Measurements from ENCODE around the gene TGFA.
"Not testable (repeated sequence)": the region's sequence is repeated elsewhere in the genome, so short reads cannot be mapped to it uniquely, and the experiment has no call there.

The TGFA gene

GRCh38 chr2:70471129-70471528 is 82.5 kb downstream of the TGFA start:
- TF ChIP-seq, protein P1, sequence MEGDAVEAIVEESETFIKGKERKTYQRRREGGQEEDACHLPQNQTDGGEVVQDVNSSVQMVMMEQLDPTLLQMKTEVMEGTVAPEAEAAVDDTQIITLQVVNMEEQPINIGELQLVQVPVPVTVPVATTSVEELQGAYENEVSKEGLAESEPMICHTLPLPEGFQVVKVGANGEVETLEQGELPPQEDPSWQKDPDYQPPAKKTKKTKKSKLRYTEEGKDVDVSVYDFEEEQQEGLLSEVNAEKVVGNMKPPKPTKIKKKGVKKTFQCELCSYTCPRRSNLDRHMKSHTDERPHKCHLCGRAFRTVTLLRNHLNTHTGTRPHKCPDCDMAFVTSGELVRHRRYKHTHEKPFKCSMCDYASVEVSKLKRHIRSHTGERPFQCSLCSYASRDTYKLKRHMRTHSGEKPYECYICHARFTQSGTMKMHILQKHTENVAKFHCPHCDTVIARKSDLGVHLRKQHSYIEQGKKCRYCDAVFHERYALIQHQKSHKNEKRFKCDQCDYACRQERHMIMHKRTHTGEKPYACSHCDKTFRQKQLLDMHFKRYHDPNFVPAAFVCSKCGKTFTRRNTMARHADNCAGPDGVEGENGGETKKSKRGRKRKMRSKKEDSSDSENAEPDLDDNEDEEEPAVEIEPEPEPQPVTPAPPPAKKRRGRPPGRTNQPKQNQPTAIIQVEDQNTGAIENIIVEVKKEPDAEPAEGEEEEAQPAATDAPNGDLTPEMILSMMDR (conservative IDR thresholded peaks at IDR 0.05; ENCODE audit: low read depth) = no peak
- ChIA-PET POLR2A (ENCODE audit: low non-redundant PET) (no interaction called here), CTCF (no interaction called here)
- no peak for DNase-seq (ENCODE audit: low spot score)
- H3K27ac ChIP-seq = no peak overlapping the region

- TF ChIP-seq, protein P1 (conservative IDR thresholded peaks at IDR 0.05; ENCODE audit: low read depth) = no peak
- ChIA-PET CTCF (interaction anchor here (0.6 kb wide), 1 partner anchor 26 kb away, joined by 4 read pairs; no protein-coding TSS in a partner anchor), POLR2A (ENCODE audit: low non-redundant PET) (no interaction called here)
- no peak overlapping the region for H3K27ac ChIP-seq
- no peak for DNase-seq (ENCODE audit: low spot score)
These were observed 83.7 kb downstream of the TGFA start for GRCh38 chr2:70469961-70470360.

- POLR2A ChIA-PET (ENCODE audit: low non-redundant PET) = no interaction called here
- TF ChIP-seq, protein P1 (conservative IDR thresholded peaks at IDR 0.05; ENCODE audit: low read depth) = no peak
These were observed 84.2 kb downstream of the TGFA start for GRCh38 chr2:70469435-70469834.

DNA sequence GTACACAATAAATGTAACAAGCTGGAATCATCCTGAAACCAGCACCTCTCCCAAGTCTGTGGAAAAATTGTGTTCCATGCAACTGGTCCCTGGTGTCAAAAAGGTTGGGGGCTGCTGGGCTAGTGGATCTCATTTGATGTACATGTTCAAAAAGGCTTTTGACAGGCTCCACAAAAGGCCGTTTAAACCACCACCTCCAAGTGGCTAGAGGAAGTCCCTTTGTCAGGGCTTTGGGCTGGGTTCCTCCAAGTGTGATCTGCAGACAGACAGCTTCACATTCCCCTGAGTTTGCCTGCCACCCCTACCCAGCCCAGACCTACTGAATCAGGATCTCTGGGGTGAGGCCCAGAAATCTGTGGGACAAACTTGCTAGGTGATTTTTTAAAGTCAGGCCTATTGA is 84.7 kb downstream of the TGFA start:
- ChIA-PET POLR2A (ENCODE audit: low non-redundant PET) (no interaction called here), CTCF (interaction anchor here (0.7 kb wide), 1 partner anchor 13 kb away, joined by 3 read pairs; no protein-coding TSS in a partner anchor)
- TF ChIP-seq, protein P1 (conservative IDR thresholded peaks at IDR 0.05; ENCODE audit: low read depth) = no peak
- H3K27ac ChIP-seq = no peak overlapping the region
- no peak for DNase-seq (ENCODE audit: low spot score)

More at GRCh38 chr2:70469435-70469834, 84.2 kb downstream of the TGFA start:
- CTCF ChIA-PET = interaction anchor here (0.7 kb wide), 2 partner anchors 13 to 149 kb away, joined by 3 to 4 read pairs; no protein-coding TSS in a partner anchor
- DNase-seq (ENCODE audit: low spot score) = no peak
- H3K27ac ChIP-seq = no peak overlapping the region

- ChIA-PET CTCF (no interaction called here), POLR2A (ENCODE audit: low non-redundant PET) (no interaction called here)
- no peak for DNase-seq (ENCODE audit: low spot score)
- TF ChIP-seq, protein P1 (conservative IDR thresholded peaks at IDR 0.05; ENCODE audit: low read depth) = no peak
- H3K27ac ChIP-seq = no peak overlapping the region
These were observed 85.5 kb downstream of the TGFA start for GRCh38 chr2:70467831-70468779.

DNA sequence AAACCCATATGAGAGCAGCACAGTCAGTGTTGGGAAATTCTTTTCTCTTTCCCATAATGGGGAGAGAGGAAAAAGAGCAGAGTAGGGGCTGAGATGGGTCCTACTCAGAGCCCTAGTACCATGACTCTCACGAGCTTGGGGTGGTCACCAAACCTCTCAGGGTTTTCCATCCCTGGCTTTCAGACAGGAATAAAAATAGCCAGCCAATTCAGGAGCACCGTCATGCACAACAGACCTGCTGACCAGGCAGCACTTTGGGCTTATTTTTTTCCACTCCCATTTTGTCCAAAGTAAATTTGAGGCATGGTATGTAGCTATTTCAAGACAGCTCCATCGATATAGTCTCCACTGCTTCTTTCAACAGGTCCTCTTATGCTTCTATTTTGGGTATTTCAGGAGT is 86.4 kb downstream of the TGFA start:
- ChIA-PET CTCF (no interaction called here), POLR2A (ENCODE audit: low non-redundant PET) (no interaction called here)
- DNase-seq (ENCODE audit: low spot score) = no peak
- TF ChIP-seq, protein P1 (conservative IDR thresholded peaks at IDR 0.05; ENCODE audit: low read depth) = no peak
- H3K27ac ChIP-seq = no peak overlapping the region

DNA sequence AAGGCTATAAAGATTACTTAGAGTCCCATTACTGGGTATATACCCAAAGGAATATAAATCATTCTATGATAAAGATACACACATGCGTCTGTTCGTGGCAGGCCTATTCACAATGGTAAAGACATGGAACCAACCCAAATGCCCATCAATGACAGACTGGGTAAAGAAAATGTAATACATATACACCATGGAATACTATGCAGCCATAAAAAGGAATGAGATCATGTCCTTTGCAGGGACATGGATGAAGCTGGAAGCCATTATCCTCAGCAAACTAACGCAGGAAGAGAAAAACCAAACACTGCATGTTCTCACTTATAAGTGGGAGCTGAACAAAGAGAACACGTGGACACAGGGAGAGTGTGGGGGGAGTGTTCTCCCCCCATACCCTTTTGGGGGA is 87.0 kb downstream of the TGFA start:
- POLR2A ChIA-PET (ENCODE audit: low non-redundant PET); CTCF ChIA-PET; DNase-seq (ENCODE audit: low spot score); H3K27ac ChIP-seq: not testable (repeated sequence)
